Measurements from ENCODE around the gene CYP17A1. TPM values are rescaled to one million over a fixed set of nuclear protein-coding genes. Genes with fewer than 3 reads are reported as not detected.

Gene CYP17A1
- total RNA-seq, 4 donors from 2014 or later, result 0.83 to 3.6 (median 1.6) TPM; not detected in 1

DNA sequence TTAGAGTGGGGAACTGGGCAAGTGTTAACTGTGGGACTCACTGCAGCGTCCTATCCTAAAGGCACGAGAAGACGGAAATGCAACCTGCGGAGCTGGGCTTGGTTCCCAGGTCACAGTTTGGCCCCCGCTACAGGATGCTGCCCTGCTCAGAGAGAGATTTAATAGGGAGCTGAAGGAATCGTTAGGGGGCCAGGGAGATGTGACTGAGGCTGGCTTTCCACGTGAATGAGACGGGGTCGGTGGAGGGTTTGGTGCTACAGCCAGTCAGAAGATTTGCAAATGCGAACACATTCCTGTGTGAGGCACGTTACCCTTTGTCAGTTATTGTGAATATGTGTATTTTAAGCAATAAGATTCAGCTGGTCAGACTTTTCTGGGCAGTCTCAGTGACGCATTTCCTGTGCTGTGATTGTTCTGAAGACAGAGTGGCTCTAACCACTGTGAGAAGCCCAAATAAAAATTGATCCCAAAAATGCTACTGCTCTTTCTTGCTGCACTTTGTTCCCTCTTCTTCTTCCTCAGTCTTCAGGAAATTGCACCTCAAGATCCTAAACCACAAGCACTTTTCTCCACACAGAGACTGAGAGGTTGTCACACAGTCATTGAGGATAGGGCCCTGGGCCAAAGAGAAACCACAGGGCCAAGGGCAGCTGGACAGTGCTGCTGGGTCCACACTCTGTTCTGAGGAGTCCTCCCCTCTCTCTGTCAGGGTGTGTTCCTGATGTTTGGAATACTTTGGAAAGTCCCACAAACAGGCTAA is 21.2 kb downstream of the CYP17A1 start:
- intact Hi-C loops (cut with DNase I; ENCODE audit: low total_unique reads), result no loop called here
- Histone ChIP-seq H3K9me3 (no peaks in the 10 kb centered on the region), H3K36me3 (no peaks in the 10 kb centered on the region), H3K27me3 (no peaks in the 10 kb centered on the region), H3K4me3 (no peak overlapping the region), H3K4me1 (peaks cover 0 to 12% of the 10 kb centered on the region in 2 donors), H3K27ac (peak overlapping the region; percentile 72 to 93)
- peak in 1 of 2 donors; percentile 28 for TF ChIP-seq POLR2A (IDR thresholded peaks at IDR 0.05)
- TF ChIP-seq, protein P1, sequence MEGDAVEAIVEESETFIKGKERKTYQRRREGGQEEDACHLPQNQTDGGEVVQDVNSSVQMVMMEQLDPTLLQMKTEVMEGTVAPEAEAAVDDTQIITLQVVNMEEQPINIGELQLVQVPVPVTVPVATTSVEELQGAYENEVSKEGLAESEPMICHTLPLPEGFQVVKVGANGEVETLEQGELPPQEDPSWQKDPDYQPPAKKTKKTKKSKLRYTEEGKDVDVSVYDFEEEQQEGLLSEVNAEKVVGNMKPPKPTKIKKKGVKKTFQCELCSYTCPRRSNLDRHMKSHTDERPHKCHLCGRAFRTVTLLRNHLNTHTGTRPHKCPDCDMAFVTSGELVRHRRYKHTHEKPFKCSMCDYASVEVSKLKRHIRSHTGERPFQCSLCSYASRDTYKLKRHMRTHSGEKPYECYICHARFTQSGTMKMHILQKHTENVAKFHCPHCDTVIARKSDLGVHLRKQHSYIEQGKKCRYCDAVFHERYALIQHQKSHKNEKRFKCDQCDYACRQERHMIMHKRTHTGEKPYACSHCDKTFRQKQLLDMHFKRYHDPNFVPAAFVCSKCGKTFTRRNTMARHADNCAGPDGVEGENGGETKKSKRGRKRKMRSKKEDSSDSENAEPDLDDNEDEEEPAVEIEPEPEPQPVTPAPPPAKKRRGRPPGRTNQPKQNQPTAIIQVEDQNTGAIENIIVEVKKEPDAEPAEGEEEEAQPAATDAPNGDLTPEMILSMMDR (IDR thresholded peaks at IDR 0.05), result no peak
- peak in 1 of 2 donors; percentile 70 for DNase-seq

DNA sequence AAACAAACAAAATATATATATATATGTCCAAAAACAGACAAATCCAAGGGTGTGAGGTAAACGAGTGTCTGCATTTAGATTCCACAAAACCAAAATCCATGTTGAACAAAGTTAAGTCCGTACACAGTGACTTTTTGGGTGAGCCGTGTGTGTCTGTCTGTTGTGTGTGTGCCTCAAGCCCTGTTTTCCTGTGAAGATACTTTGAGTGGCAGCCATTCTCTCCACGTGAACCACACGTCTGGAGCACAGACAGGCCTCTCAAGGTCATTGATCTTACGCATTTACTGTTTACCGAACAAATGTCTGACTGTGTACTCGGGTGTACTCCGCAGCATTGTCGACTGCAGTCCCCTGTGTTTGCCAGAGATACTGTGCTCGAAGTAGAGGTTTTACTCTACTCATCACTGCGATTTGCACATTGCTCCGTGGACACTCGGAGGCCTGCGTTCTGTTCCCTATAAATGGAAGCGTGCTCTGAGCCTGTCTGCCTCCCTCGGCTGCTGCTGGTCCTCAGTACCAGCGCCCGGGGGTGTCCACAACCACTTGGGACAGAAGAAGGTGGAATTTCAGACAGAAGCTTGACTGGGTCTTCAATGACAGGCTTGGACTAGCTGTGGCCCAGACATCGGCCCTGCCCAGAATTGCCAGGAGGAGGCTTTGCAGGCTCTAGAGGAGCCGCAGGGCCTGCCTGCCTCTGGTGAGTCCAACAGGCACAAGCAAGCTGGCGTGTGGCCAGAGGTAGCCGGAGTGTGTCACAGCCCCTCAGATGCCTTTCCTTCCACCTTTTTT is 22.1 kb downstream of the CYP17A1 start:
- TF ChIP-seq, protein P1 (IDR thresholded peaks at IDR 0.05), result no peak
- TF ChIP-seq POLR2A (IDR thresholded peaks at IDR 0.05), result no peak
- no peak overlapping the region for H3K4me3 ChIP-seq
- no peaks in the 10 kb centered on the region for H3K36me3 ChIP-seq
- intact Hi-C loops (cut with DNase I; ENCODE audit: low total_unique reads), result no loop called here
- peaks cover 0 to 12% of the 10 kb centered on the region in 2 donors for H3K4me1 ChIP-seq
- peak overlapping the region; percentile 72 to 93 for H3K27ac ChIP-seq
- peak; percentile 68 to 81 for DNase-seq
- no peaks in the 10 kb centered on the region for H3K9me3 ChIP-seq
- H3K27me3 ChIP-seq, result no peaks in the 10 kb centered on the region

DNA sequence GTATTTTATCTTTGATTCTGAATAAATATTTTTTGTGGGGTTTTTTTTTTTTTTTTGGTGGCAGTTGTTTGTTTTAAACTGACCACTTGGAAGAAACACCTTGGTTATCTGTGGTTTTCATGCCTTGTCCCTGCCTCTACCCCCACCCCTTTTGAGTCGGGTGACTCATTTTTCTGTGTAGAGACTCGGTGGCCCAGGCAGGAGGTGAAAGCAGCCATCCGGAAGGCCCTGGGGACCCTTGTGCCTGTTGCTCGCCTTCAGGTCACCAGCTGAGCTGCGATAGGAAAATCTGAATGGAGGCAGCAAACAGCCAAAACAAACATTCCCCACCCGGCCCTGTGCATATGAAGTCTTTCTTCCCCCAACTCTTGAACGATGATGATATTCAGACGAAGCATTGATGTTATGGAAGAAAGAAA is 22.8 kb downstream of the CYP17A1 start:
- Histone ChIP-seq H3K4me3 (no peak overlapping the region), H3K4me1 (peaks cover 0 to 12% of the 10 kb centered on the region in 2 donors), H3K27me3 (no peaks in the 10 kb centered on the region), H3K9me3 (no peaks in the 10 kb centered on the region), H3K27ac (peak overlapping the region; percentile 72 to 93), H3K36me3 (no peaks in the 10 kb centered on the region)
- intact Hi-C loops (cut with DNase I; ENCODE audit: low total_unique reads), result no loop called here
- TF ChIP-seq, protein P1 (IDR thresholded peaks at IDR 0.05), result no peak
- TF ChIP-seq POLR2A (IDR thresholded peaks at IDR 0.05), result no peak
- DNase-seq, result peak in 1 of 2 donors; percentile 44

DNA sequence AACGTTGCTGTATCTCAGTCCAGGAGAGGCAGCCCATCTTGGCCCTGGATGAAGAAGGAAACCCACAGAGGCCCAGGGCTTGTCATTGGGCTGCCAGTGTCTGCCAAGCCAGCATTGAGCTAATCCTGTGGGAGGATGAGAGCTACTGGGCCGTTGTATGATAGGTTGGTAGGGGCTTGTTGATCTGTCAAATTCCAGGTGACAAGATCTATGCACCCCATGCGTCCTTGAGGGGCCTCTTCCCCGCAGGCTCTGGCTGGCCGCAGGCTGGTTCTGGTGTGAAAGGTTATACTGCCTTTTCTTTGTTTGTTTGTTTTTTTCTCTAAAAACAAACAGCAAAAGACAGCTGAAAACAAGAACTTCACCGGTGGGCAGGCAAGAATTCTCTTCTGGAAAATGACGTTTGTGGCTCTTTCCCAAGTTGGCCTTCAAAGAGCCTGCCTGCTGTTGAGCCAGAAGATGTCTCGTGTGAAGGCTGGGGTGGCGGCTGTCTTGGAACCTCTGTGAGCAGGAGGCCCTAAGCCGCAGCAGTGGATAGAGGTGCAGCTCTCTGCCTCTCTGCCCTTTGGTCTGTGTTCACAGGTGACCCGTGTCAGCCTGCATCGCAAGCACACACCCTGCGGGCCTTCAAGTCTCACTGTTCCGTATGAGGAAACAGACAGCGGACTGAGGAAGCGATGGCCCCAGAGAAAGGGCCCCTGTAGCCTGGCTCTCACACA is 23.3 kb downstream of the CYP17A1 start:
- no peak for TF ChIP-seq POLR2A (IDR thresholded peaks at IDR 0.05)
- TF ChIP-seq, protein P1 (IDR thresholded peaks at IDR 0.05), result no peak
- Histone ChIP-seq H3K4me1 (peaks cover 0 to 12% of the 10 kb centered on the region in 2 donors), H3K9me3 (no peaks in the 10 kb centered on the region), H3K4me3 (no peak overlapping the region), H3K36me3 (no peaks in the 10 kb centered on the region), H3K27me3 (no peaks in the 10 kb centered on the region), H3K27ac (peak overlapping the region; percentile 72 to 93)
- intact Hi-C loops (cut with DNase I; ENCODE audit: low total_unique reads), result no loop called here
- DNase-seq, result no peak
